Right cardiac atrium (tissue), 5 donors: ENCODE measurements around the gene COX17. TPM values are rescaled to one million over a fixed set of nuclear protein-coding genes. Genes with fewer than 3 reads are reported as not detected.

Source experiments
- ATAC-seq, 2 donors: fragments of 200-7000 bp; cut with Tn5 transposase; one replicate each; pipeline versions ENCODE4 v1.8.0 to v1.9.1; 2020; ENCODE audit warnings: moderate library complexity in 2 of 2, mild to moderate bottlenecking in 1 of 2
- DNase-seq, 3 donors: peaks; one replicate each; pipeline ENCODE4 v3.0.0-alpha.2; 2020
- H3K27ac ChIP-seq: one replicate; pipeline ENCODE4 v1.5.1; 2013; ENCODE audit warnings: mild to moderate bottlenecking, low read length, control low read depth, moderate library complexity
- H3K27me3 ChIP-seq: one replicate; pipeline ENCODE4 v1.6.1; 2013; ENCODE audit not compliant: control insufficient read depth, insufficient read depth
- H3K4me1 ChIP-seq: one replicate; pipeline ENCODE4 v1.6.1; 2013; ENCODE audit warnings: low read length; ENCODE audit not compliant: control insufficient read depth, insufficient read depth
- H3K4me3 ChIP-seq: one replicate; pipeline ENCODE4 v1.5.1; 2013; ENCODE audit warnings: low read length, control low read depth
- H3K9me3 ChIP-seq: one replicate; pipeline ENCODE4 v1.6.1; 2013; ENCODE audit warnings: low read length; ENCODE audit not compliant: control insufficient read depth
- WGBS: extraction: QIAGEN DNeasy Blood & Tissue Kit; methylation state at CpG from one replicate; pipeline ENCODE4 v1.1.7; 2013; 5-methylcytosine and 5-hydroxymethylcytosine counted together
- intact Hi-C, 4 donors: fragments of 100-400 bp; cut with DNase I; formaldehyde crosslinking; loops; one replicate each; pipeline versions ENCODE4 v1.11.0 to v1.14.0; 2022 to 2023
- polyA plus RNA-seq: library from polyadenylated mRNA; stranded (reverse); fragments of 200-250 nt; gene quantifications from one replicate; pipeline ENCODE4 v1.2.3, GENCODE V29; 2013
- total RNA-seq, 4 donors: library from RNA; stranded (reverse); fragmentation: NEBNext Ultra II Directional; extraction: Animal tissue kit (Norgen Biotek cat#: 25700); gene quantifications; one replicate each; pipeline ENCODE4 v1.2.1, GENCODE V29; 2021
- donor health status: healthy with polysubstance abuse.
- donor health status: DM: no; HTN: yes; CAD: no.
- donor health status: DM: no; HTN: no; CAD: no.
- donor health status: DM: no; HTN: yes; CAD: no; lungs with severe emphysema.
- donor health status: DM: yes; HTN: yes; CAD: no.

Gene COX17
- total and polyA plus RNA-seq, 5 donors: 108 to 622 (median 132) TPM

DNA sequence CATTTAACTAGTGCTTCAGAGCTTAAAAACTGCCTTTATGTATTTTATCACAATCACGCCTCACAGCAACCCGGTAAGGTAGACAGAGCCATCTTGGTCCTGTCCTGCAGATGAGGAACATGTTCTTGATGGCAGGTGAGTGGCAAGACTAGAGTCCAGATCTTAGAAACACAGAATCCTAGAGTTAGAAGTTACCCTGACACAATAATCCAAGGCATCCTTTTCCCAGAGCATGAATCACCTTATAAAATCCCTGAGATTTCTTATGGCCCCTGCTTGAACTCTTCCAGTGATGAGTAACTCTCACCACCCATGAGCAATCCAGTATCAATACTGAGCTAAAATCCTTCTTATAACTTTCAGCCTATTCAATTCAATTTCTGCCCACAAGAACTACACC lies 33.7 kb downstream of the COX17 start:
- intact Hi-C loops: no loop called here
- peaks cover 15% of the 10 kb centered on the region for H3K4me1 ChIP-seq
- DNase-seq: no peak
- no peaks in the 10 kb centered on the region for H3K27me3 ChIP-seq
- no peak for ATAC-seq
- H3K27ac ChIP-seq: peak overlapping the region; percentile 77
- H3K4me3 ChIP-seq: no peak overlapping the region
- H3K9me3 ChIP-seq: no peaks in the 10 kb centered on the region
- 80% methylated on average over 2 of the region's 2 CpGs for WGBS

DNA sequence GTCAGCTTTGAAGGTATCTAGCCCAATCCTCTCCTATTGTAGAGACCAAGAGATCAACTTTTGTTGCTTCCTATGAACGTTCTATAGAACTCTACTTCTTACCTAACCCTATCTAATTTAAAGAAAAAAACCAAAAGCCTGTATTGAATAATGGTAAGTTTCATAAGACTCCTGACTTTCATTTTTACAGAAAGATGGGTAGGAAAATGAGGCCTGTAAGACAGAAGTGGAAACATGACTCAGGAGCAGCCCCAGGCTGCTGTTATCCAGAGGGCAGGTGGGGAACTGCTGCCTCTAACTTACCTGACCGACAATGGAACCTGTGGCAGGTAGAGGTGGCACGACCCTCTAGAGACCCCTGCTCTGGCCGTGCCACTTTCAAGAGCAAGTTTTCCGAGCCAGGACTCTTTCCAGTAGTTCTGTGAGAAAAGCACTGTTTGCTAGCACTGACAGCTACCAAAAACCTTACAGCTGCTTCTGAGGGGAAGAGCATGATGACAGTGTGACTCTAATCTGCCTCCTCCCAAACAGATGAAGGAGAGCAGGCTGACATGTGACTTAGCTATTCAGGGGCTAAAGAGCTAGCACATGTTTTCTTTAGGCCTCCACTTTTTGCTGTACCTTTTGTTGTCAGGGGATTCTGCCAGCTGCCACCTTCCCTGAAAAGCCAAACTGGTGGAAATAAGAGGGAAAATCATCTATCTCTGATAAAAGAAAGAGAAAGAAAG lies 34.3 kb downstream of the COX17 start:
- no peak for ATAC-seq
- no peak for DNase-seq
- Histone ChIP-seq H3K27ac (peak overlapping the region; percentile 70), H3K9me3 (no peaks in the 10 kb centered on the region), H3K4me3 (no peak overlapping the region), H3K4me1 (peaks cover 10% of the 10 kb centered on the region), H3K27me3 (no peaks in the 10 kb centered on the region)
- WGBS: 51% methylated on average over 5 of the region's 5 CpGs
- intact Hi-C loops: no loop called here

GRCh38 chr3:119641416-119641815 lies 35.8 kb downstream of the COX17 start:
- intact Hi-C loops: no loop called here
- no peak for ATAC-seq
- Histone ChIP-seq H3K9me3 (no peaks in the 10 kb centered on the region), H3K4me1 (peaks cover 15% of the 10 kb centered on the region), H3K27me3 (no peaks in the 10 kb centered on the region), H3K4me3 (no peak overlapping the region), H3K27ac (no peak overlapping the region)
- no peak for DNase-seq
- WGBS: 96% methylated on average over 2 of the region's 2 CpGs

DNA sequence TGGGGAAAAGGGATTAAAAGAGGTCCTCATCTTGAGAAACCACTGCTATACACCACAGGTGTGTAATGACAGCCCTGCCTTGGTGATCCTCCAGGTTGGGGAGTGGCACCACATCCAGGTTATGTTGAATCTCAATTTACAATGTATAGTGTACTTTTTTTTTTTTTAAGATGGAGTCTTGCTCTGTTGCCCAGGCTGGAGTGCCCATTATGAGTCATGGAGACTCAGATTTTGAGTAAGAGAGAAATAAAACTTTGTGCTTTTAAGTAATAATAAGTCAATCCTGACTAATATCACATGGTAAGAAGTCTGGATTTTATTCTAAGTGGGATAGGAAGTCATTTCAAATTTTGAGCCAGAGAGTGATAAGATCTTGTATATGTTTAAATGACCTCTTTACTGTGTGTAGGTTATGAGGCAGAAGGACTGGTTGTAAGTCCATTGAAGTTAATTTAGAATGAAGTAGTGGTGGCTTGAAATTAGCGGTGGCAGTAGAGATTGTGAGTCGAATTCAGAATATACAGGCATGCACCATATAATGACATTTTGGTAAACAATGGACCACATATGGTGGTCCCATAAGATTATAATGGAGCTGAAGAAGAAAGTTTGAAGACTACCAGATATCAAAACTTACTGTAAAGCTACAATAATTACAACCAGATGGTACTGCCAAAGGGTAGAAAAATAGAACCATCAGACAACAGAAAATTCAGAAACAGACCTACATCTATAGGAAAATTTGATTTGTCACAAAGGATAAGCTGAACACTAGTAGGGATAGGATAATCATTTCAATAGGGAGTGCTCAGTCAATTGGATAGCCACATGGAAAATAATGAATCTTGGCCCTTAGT lies 37.5 kb downstream of the COX17 start:
- H3K27me3 ChIP-seq: no peaks in the 10 kb centered on the region
- DNase-seq (no peak), ATAC-seq (no peak)
- intact Hi-C loops: no loop called here
- no peak overlapping the region for H3K4me3 ChIP-seq
- peak overlapping the region; percentile 73 for H3K27ac ChIP-seq
- 91% methylated on average over 2 of the region's 2 CpGs for WGBS
- peaks cover 21% of the 10 kb centered on the region for H3K4me1 ChIP-seq
- no peaks in the 10 kb centered on the region for H3K9me3 ChIP-seq

- no peak for DNase-seq
- peak overlapping the region; percentile 99 for H3K27ac ChIP-seq
- H3K27me3 ChIP-seq: no peaks in the 10 kb centered on the region
- intact Hi-C loops: no loop called here
- WGBS: 50% methylated on average over 3 of the region's 3 CpGs
- H3K4me1 ChIP-seq: peaks cover 19% of the 10 kb centered on the region
- H3K9me3 ChIP-seq: no peaks in the 10 kb centered on the region
- H3K4me3 ChIP-seq: no peak overlapping the region
- ATAC-seq: peak; percentile 19 to 69
Measured at GRCh38 chr3:119637679-119638477, 39.3 kb downstream of the COX17 start.

DNA sequence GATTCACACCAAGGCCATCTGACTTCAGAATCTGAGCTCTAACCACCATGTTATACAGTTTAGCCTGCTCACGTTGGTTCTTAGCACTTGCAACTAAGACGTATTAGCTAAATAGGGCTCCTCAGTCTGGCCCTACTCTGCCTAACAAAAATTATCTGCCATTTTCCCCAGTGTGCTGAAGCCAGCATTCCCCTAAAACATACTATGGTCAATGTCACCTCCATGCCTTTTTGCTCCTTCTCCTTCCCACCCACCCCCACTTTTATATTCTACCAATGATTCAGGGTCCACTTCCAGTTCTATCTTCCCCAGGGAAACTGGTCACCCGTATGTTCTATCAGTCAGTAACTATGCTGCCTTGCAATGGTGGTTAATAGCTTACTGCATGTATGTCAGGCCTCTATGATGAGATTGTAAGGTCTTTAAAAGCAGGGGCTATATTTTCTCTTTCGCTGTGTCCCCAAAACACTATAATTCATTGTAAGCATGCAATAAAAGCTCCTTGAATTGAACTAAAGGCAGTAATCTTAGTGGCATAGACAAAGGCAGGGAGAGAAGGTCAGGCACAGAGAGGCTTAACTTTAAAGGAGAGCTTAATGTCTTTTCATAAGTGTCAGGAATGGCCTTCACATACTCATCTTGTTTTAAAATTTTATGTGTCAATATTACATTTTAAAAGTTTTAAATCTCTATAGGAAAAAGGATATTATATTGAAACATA lies 40.2 kb downstream of the COX17 start:
- Histone ChIP-seq H3K27ac (peak overlapping the region; percentile 77), H3K27me3 (no peaks in the 10 kb centered on the region), H3K9me3 (no peaks in the 10 kb centered on the region), H3K4me3 (no peak overlapping the region), H3K4me1 (peaks cover 19% of the 10 kb centered on the region)
- intact Hi-C loops: no loop called here
- ATAC-seq (no peak), DNase-seq (no peak)
- WGBS: 81% methylated on average over 4 of the region's 4 CpGs

DNA sequence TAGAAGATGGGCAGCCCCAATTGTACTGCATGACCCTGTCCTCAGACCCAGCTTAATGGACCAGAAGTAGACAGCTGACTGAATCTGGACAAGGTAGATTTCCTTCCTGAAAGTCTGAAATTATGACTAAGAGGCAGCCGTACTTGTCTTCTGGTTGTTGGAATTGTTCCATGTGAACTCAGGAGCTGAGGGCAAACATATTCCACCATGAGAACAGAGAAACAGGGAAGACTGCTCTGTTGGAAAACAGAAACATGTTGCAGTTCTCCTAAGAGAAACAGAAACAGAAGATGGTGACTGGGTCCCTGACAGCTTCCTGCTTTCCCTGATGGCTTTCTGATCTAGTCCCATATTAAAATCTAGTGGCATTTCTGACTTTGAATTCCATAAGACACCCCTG lies 41.0 kb downstream of the COX17 start:
- peak in 1 of 2 donors; percentile 4 for ATAC-seq
- Histone ChIP-seq H3K27ac (peak overlapping the region; percentile 78), H3K9me3 (no peaks in the 10 kb centered on the region), H3K27me3 (no peaks in the 10 kb centered on the region), H3K4me3 (no peak overlapping the region), H3K4me1 (peaks cover 19% of the 10 kb centered on the region)
- 15% methylated on average over 1 of the region's 1 CpG for WGBS
- no peak for DNase-seq
- intact Hi-C loops: no loop called here

- no peaks in the 10 kb centered on the region for H3K27me3 ChIP-seq
- H3K9me3 ChIP-seq: no peaks in the 10 kb centered on the region
- H3K4me3 ChIP-seq: no peak overlapping the region
- H3K4me1 ChIP-seq: peaks cover 19% of the 10 kb centered on the region
- no peak for ATAC-seq
- H3K27ac ChIP-seq: peak overlapping the region; percentile 78
- 74% methylated on average over 10 of the region's 10 CpGs for WGBS
- DNase-seq: no peak
- intact Hi-C loops: no loop called here
Measured at GRCh38 chr3:119635719-119636118, 41.5 kb downstream of the COX17 start.

DNA sequence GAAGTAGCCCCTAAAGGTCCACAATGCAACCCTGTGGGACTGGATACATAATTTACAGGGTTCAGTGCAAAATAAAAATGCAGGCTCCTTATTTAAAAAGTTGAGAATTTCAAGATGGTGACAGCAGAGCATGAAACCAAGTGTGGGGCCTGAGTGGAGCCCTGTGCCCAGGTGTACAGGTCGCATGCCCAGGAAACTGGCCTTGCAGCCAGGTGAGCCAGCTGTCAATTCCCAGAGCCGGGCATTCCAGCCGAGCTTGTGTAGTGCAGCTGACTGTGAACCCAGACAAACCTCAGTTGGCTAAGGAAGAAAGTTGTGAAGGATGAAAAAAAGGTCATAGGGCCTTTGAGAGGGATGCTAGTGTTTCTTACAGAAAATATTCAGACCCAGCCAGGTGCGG lies 44.4 kb downstream of the COX17 start:
- Histone ChIP-seq H3K4me3 (no peak overlapping the region), H3K27me3 (no peaks in the 10 kb centered on the region), H3K27ac (no peak overlapping the region), H3K4me1 (peaks cover 20% of the 10 kb centered on the region), H3K9me3 (no peaks in the 10 kb centered on the region)
- intact Hi-C loops: no loop called here
- ATAC-seq: no peak
- 89% methylated on average over 4 of the region's 4 CpGs for WGBS
- DNase-seq: no peak

GRCh38 chr3:119632216-119632615 lies 45.0 kb downstream of the COX17 start:
- DNase-seq (no peak), ATAC-seq (no peak)
- no peak overlapping the region for H3K4me3 ChIP-seq
- 67% methylated on average over 4 of the region's 4 CpGs for WGBS
- no peak overlapping the region for H3K27ac ChIP-seq
- H3K27me3 ChIP-seq: no peaks in the 10 kb centered on the region
- H3K9me3 ChIP-seq: no peaks in the 10 kb centered on the region
- intact Hi-C loops: no loop called here
- H3K4me1 ChIP-seq: peaks cover 22% of the 10 kb centered on the region
